ENCODE results near the gene MYBPC1. TPM values are rescaled to one million over a fixed set of nuclear protein-coding genes. Genes with fewer than 3 reads are reported as not detected.

MYBPC1 gene
- total and polyA plus RNA-seq, 9 of the 15 experiments (the other 6 are each of a cell fraction or from before 2014, with no cell fraction given), result not detected

GRCh38 chr12:101607894-101608293, 13.1 kb downstream of the MYBPC1 start:
- TF ChIP-seq NCOR1 (IDR thresholded peaks at IDR 0.05), result no peak
- no peak for TF ChIP-seq MTA3 (IDR thresholded peaks at IDR 0.05; ENCODE audit: borderline replicate concordance)
- no peak for TF ChIP-seq POLR2B (IDR thresholded peaks at IDR 0.05; ENCODE audit: low read depth, partially characterized antibody)
- ATAC-seq (no peak), DNase-seq (ENCODE audit: extremely low read depth in 1 of 4, low spot score in 3 of 4) (no peak), FAIRE-seq (peak; percentile 48)
- Histone ChIP-seq H3K36me3 (ENCODE audit: control insufficient read depth, insufficient read depth, low read length) (no peaks in the 10 kb centered on the region), H4K20me1 (replicated peaks; ENCODE audit: control insufficient read depth, insufficient read depth, low read length) (no peaks in the 10 kb centered on the region), H3K9ac (ENCODE audit: insufficient read depth in 1 of 2, low read depth in 2 of 2, low read length in 2 of 2) (no peak overlapping the region), H3K4me1 (replicated peaks in 1 of 2; ENCODE audit: control insufficient read depth in 2 of 2, insufficient read depth in 2 of 2, low read length in 2 of 2) (no peaks in the 10 kb centered on the region), H3K27ac (ENCODE audit: extremely low read depth, low read depth, low read length) (no peak overlapping the region), H3K9me3 (replicated peaks; ENCODE audit: control insufficient read depth, insufficient read depth, low read depth, low read length) (no peaks in the 10 kb centered on the region), H3K4me3 (no peak overlapping the region), H3K4me2 (ENCODE audit: insufficient read depth, low read length) (no peak overlapping the region), H3K27me3 (ENCODE audit: control insufficient read depth in 2 of 2, insufficient read depth in 2 of 2, low read length in 2 of 2) (peaks cover 8 to 26% of the 10 kb centered on the region in 2 experiments; a peak in 4 of 5 replicates), H2AFZ (ENCODE audit: low read depth, low read length) (no peak overlapping the region), H3K79me2 (ENCODE audit: control insufficient read depth, insufficient read depth, low read length) (no peaks in the 10 kb centered on the region), H3K9me1 (ENCODE audit: control insufficient read depth, insufficient read depth, low read length) (no peaks in the 10 kb centered on the region)
- intact Hi-C loops (cut with micrococcal nuclease) (no loop called here), in situ Hi-C loops (cut with MboI) (no loop called here)
- WGBS (ENCODE audit: insufficient coverage, low coverage, missing lambda C conversion rate), result 0% methylated on average over 2 of the region's 2 CpGs
- BruUV-seq (replicated peaks), result no TSS peak
- CTCF ChIA-PET (ENCODE audit: low intra/inter-chr PET ratio), result no interaction called here
- POLR2A ChIA-PET, result interaction anchor here (0.6 kb wide), 2 partner anchors 47 to 460 kb away, joined by 3 to 4 read pairs; no protein-coding TSS in a partner anchor

GRCh38 chr12:101608301-101609133, 13.7 kb downstream of the MYBPC1 start:
- Histone ChIP-seq H3K4me1 (replicated peaks in 1 of 2; ENCODE audit: control insufficient read depth in 2 of 2, insufficient read depth in 2 of 2, low read length in 2 of 2) (no peaks in the 10 kb centered on the region), H3K9me3 (replicated peaks; ENCODE audit: control insufficient read depth, insufficient read depth, low read depth, low read length) (no peaks in the 10 kb centered on the region), H2AFZ (ENCODE audit: low read depth, low read length) (no peak overlapping the region), H3K27ac (ENCODE audit: extremely low read depth, low read depth, low read length) (no peak overlapping the region), H3K4me2 (ENCODE audit: insufficient read depth, low read length) (no peak overlapping the region), H3K4me3 (no peak overlapping the region), H3K27me3 (ENCODE audit: control insufficient read depth in 2 of 2, insufficient read depth in 2 of 2, low read length in 2 of 2) (peaks cover 8 to 26% of the 10 kb centered on the region in 2 experiments; a peak in 4 of 5 replicates), H3K9ac (ENCODE audit: insufficient read depth in 1 of 2, low read depth in 2 of 2, low read length in 2 of 2) (no peak overlapping the region), H4K20me1 (replicated peaks; ENCODE audit: control insufficient read depth, insufficient read depth, low read length) (no peaks in the 10 kb centered on the region), H3K79me2 (ENCODE audit: control insufficient read depth, insufficient read depth, low read length) (no peaks in the 10 kb centered on the region), H3K9me1 (ENCODE audit: control insufficient read depth, insufficient read depth, low read length) (no peaks in the 10 kb centered on the region), H3K36me3 (ENCODE audit: control insufficient read depth, insufficient read depth, low read length) (no peaks in the 10 kb centered on the region)
- no TSS peak for BruUV-seq (replicated peaks)
- ATAC-seq, result no peak
- WGBS (ENCODE audit: insufficient coverage, low coverage, missing lambda C conversion rate), result 2% methylated on average over 10 of the region's 10 CpGs
- ChIA-PET CTCF (ENCODE audit: low intra/inter-chr PET ratio) (no interaction called here), POLR2A (interaction anchor here (0.6 kb wide), 1 partner anchor 48 kb away, joined by 4 read pairs; no protein-coding TSS in a partner anchor)
- in situ Hi-C loops (cut with MboI) (no loop called here), intact Hi-C loops (cut with micrococcal nuclease) (no loop called here)
- TF ChIP-seq E2F5 (CRISPR knock-in tag; IDR thresholded peaks at IDR 0.05) (no peak), ZNF175 (CRISPR knock-in tag; IDR thresholded peaks at IDR 0.05; ENCODE audit: low read depth) (no peak), LEF1 (IDR thresholded peaks at IDR 0.05) (no peak), E2F6 (IDR thresholded peaks at IDR 0.05; ENCODE audit: borderline replicate concordance in 1 of 2, extremely low read depth in 1 of 2, insufficient read depth in 1 of 2, insufficient read length in 1 of 2, low read depth in 1 of 2, low read length in 1 of 2, poor library complexity in 1 of 2, severe bottlenecking in 1 of 2) (no peak), MEF2D (tag; conservative IDR thresholded peaks at IDR 0.05; ENCODE audit: low read depth) (no peak), RBM22 (IDR thresholded peaks at IDR 0.05; ENCODE audit: low read depth, low read length, poor library complexity, severe bottlenecking) (no peak), TGIF2 (CRISPR knock-in tag; IDR thresholded peaks at IDR 0.05) (no peak), FOXJ2 (tag; IDR thresholded peaks at IDR 0.05) (no peak), PHF8 (IDR thresholded peaks at IDR 0.05; ENCODE audit: borderline replicate concordance, low read length) (no peak), DIDO1 (tag; IDR thresholded peaks at IDR 0.05; ENCODE audit: low read depth) (no peak)
- no peak for DNase-seq (ENCODE audit: extremely low read depth in 1 of 4, low spot score in 3 of 4)
- FAIRE-seq, result no peak

Data from K562 (cell line).